Central memory CD8-positive, alpha-beta T cell (primary cell): ENCODE data around the gene CCDC9B.

Experiments used
- ATAC-seq: fragments of 150-1000 bp; cut with Tn5 transposase; replicated peaks from 2 replicates; pipeline ENCODE4 v1.10.0; 2022; ENCODE audit warnings: mild to moderate bottlenecking, moderate FRiP score, moderate number of reproducible peaks; ENCODE audit not compliant: poor library complexity, severe bottlenecking; ENCODE audit errors: extremely low read depth
- DNase-seq, 2 donors: peaks; one replicate each; pipeline ENCODE4 v3.0.0; 2021; ENCODE audit warnings: low spot score in 2 of 2
- H3K27ac Mint-ChIP-seq: one replicate; pipeline ENCODE4 v1.8.0; 2022; ENCODE audit warnings: low read depth, mild to moderate bottlenecking, moderate library complexity, mixed read lengths
- H3K27me3 Mint-ChIP-seq: one replicate; pipeline ENCODE4 v1.8.0; 2022; ENCODE audit warnings: mixed read lengths
- H3K36me3 Mint-ChIP-seq: one replicate; pipeline ENCODE4 v1.8.0; 2022; ENCODE audit warnings: mild to moderate bottlenecking, moderate library complexity, mixed read lengths; ENCODE audit not compliant: insufficient read depth
- H3K4me1 Mint-ChIP-seq: one replicate; pipeline ENCODE4 v1.8.0; 2022; ENCODE audit warnings: mixed read lengths
- H3K4me3 Mint-ChIP-seq: one replicate; pipeline ENCODE4 v1.8.0; 2022; ENCODE audit warnings: mild to moderate bottlenecking, moderate library complexity, mixed read lengths
- H3K9me3 Mint-ChIP-seq: one replicate; pipeline ENCODE4 v1.8.0; 2022; ENCODE audit warnings: mixed read lengths

The CCDC9B gene

GRCh38 chr15:40313531-40314398 is 27.0 kb downstream of the CCDC9B start:
- peak; percentile 47 to 77 for DNase-seq
- Mint-ChIP-seq H3K9me3 (no peaks in the 10 kb centered on the region), H3K27ac (peak overlapping the region; percentile 79), H3K36me3 (peaks cover 4% of the 10 kb centered on the region), H3K27me3 (no peaks in the 10 kb centered on the region), H3K4me3 (peak overlapping the region; percentile 63), H3K4me1 (peaks cover 63% of the 10 kb centered on the region)
- peak; percentile 93 for ATAC-seq

GRCh38 chr15:40312370-40313158 is 28.2 kb downstream of the CCDC9B start:
- Mint-ChIP-seq H3K4me1 (peaks cover 69% of the 10 kb centered on the region), H3K27me3 (no peaks in the 10 kb centered on the region), H3K9me3 (no peaks in the 10 kb centered on the region), H3K27ac (peak overlapping the region; percentile 38), H3K4me3 (no peak overlapping the region), H3K36me3 (peaks cover 8% of the 10 kb centered on the region)
- no peak for ATAC-seq
- no peak for DNase-seq

GRCh38 chr15:40310993-40311392 is 29.7 kb downstream of the CCDC9B start:
- Mint-ChIP-seq H3K9me3 (no peaks in the 10 kb centered on the region), H3K27me3 (no peaks in the 10 kb centered on the region)

GRCh38 chr15:40310001-40310959 is 30.5 kb downstream of the CCDC9B start:
- peak overlapping the region; percentile 94 for H3K27ac Mint-ChIP-seq
- no peaks in the 10 kb centered on the region for H3K9me3 Mint-ChIP-seq
- DNase-seq (no peak), ATAC-seq (no peak)
- no peaks in the 10 kb centered on the region for H3K27me3 Mint-ChIP-seq
- H3K36me3 Mint-ChIP-seq = peaks cover 11% of the 10 kb centered on the region
- H3K4me3 Mint-ChIP-seq = peak overlapping the region; percentile 95
- peaks cover 71% of the 10 kb centered on the region for H3K4me1 Mint-ChIP-seq

More at GRCh38 chr15:40310993-40311392, 29.7 kb downstream of the CCDC9B start:
- Mint-ChIP-seq H3K4me3 (no peak overlapping the region), H3K4me1 (peaks cover 71% of the 10 kb centered on the region), H3K27ac (no peak overlapping the region), H3K36me3 (peaks cover 11% of the 10 kb centered on the region)
- ATAC-seq (no peak), DNase-seq (no peak)

GRCh38 chr15:40309344-40309862 is 31.3 kb downstream of the CCDC9B start:
- peak overlapping the region; percentile 95 for H3K4me3 Mint-ChIP-seq
- H3K36me3 Mint-ChIP-seq = peaks cover 15% of the 10 kb centered on the region
- ATAC-seq (no peak), DNase-seq (no peak)
- H3K27me3 Mint-ChIP-seq = no peaks in the 10 kb centered on the region
- peaks cover 73% of the 10 kb centered on the region for H3K4me1 Mint-ChIP-seq
- peak overlapping the region; percentile 94 for H3K27ac Mint-ChIP-seq
- H3K9me3 Mint-ChIP-seq = no peaks in the 10 kb centered on the region

GRCh38 chr15:40307421-40308211 is 33.1 kb downstream of the CCDC9B start, which contains the start of gene PLCB2:
PLCB2 (minus strand) TSS chr15:40307935; CDS start chr15:40307672, 263 bp downstream.
- ATAC-seq = peak; percentile 83
- H3K4me3 Mint-ChIP-seq = peak within 1 kb of the TSS; percentile 95
- peak; percentile 53 to 61 for DNase-seq
- no peaks in the 10 kb centered on the region for H3K27me3 Mint-ChIP-seq
- H3K4me1 Mint-ChIP-seq = peaks cover 69% of the 10 kb centered on the region
- H3K36me3 Mint-ChIP-seq = peaks cover 20% of the 10 kb centered on the region
- no peaks in the 10 kb centered on the region for H3K9me3 Mint-ChIP-seq
- H3K27ac Mint-ChIP-seq = peak within 1 kb of the TSS; percentile 94

- ATAC-seq (no peak), DNase-seq (no peak)
- Mint-ChIP-seq H3K27ac (peak overlapping the region; percentile 74), H3K27me3 (no peaks in the 10 kb centered on the region), H3K9me3 (no peaks in the 10 kb centered on the region), H3K4me3 (peak overlapping the region; percentile 95), H3K36me3 (peaks cover 22% of the 10 kb centered on the region), H3K4me1 (peaks cover 62% of the 10 kb centered on the region)
Measured at GRCh38 chr15:40306908-40307307, 33.8 kb downstream of the CCDC9B start.

- H3K9me3 Mint-ChIP-seq = no peaks in the 10 kb centered on the region
- peaks cover 60% of the 10 kb centered on the region for H3K4me1 Mint-ChIP-seq
- ATAC-seq = no peak
- H3K27ac Mint-ChIP-seq = peak overlapping the region; percentile 74
- H3K36me3 Mint-ChIP-seq = peaks cover 22% of the 10 kb centered on the region
- peak overlapping the region; percentile 95 for H3K4me3 Mint-ChIP-seq
- H3K27me3 Mint-ChIP-seq = no peaks in the 10 kb centered on the region
- no peak for DNase-seq
Measured at GRCh38 chr15:40306371-40306770, 34.4 kb downstream of the CCDC9B start.

- no peak for DNase-seq
- H3K4me3 Mint-ChIP-seq = peak overlapping the region; percentile 95
- peaks cover 60% of the 10 kb centered on the region for H3K4me1 Mint-ChIP-seq
- H3K36me3 Mint-ChIP-seq = peaks cover 31% of the 10 kb centered on the region
- no peaks in the 10 kb centered on the region for H3K9me3 Mint-ChIP-seq
- no peaks in the 10 kb centered on the region for H3K27me3 Mint-ChIP-seq
- ATAC-seq = no peak
- H3K27ac Mint-ChIP-seq = no peak overlapping the region
Measured at GRCh38 chr15:40305281-40305680, 35.5 kb downstream of the CCDC9B start.

- Mint-ChIP-seq H3K4me3 (no peak overlapping the region), H3K27ac (no peak overlapping the region), H3K27me3 (no peaks in the 10 kb centered on the region), H3K4me1 (peaks cover 45% of the 10 kb centered on the region), H3K36me3 (peaks cover 35% of the 10 kb centered on the region), H3K9me3 (no peaks in the 10 kb centered on the region)
- ATAC-seq (no peak), DNase-seq (no peak)
Measured at GRCh38 chr15:40303576-40303975, 37.2 kb downstream of the CCDC9B start.

GRCh38 chr15:40302981-40303380 is 37.8 kb downstream of the CCDC9B start:
- H3K9me3 Mint-ChIP-seq = no peaks in the 10 kb centered on the region
- DNase-seq (no peak), ATAC-seq (no peak)
- peaks cover 42% of the 10 kb centered on the region for H3K4me1 Mint-ChIP-seq
- H3K27ac Mint-ChIP-seq = no peak overlapping the region
- H3K27me3 Mint-ChIP-seq = no peaks in the 10 kb centered on the region
- no peak overlapping the region for H3K4me3 Mint-ChIP-seq
- peaks cover 33% of the 10 kb centered on the region for H3K36me3 Mint-ChIP-seq
